Loucy (cell line): ENCODE data around the gene FHIT.

Source experiments
- H2AFZ ChIP-seq: fragments of 200-600 bp; sonication (generic); 2 replicates; pipeline ENCODE4 v1.6.0; 2016; ENCODE audit warnings: antibody characterized with exemption, mild to moderate bottlenecking, low read length, moderate library complexity
- H3F3A ChIP-seq: fragments of 200-600 bp; 2 replicates; pipeline ENCODE4 v1.6.0; 2016; ENCODE audit warnings: antibody characterized with exemption, low read depth, mild to moderate bottlenecking
- H3K27me3 ChIP-seq: fragments of 200-600 bp; sonication (generic); 2 replicates; pipeline ENCODE4 v1.6.1; 2014; ENCODE audit warnings: low read length, mild to moderate bottlenecking; ENCODE audit not compliant: insufficient read depth, poor library complexity, severe bottlenecking
- H3K36me3 ChIP-seq: fragments of 200-600 bp; sonication (generic); 2 replicates; pipeline ENCODE4 v1.6.1; 2016; ENCODE audit warnings: low read length; ENCODE audit not compliant: insufficient read depth
- H3K4me1 ChIP-seq: fragments of 200-600 bp; sonication (generic); 2 replicates; pipeline ENCODE4 v1.5.1; 2014; ENCODE audit warnings: low read length, mild to moderate bottlenecking; ENCODE audit not compliant: insufficient read depth, poor library complexity, severe bottlenecking
- H3K4me2 ChIP-seq: fragments of 200-600 bp; sonication (generic); 2 replicates; pipeline ENCODE4 v1.6.0; 2014; ENCODE audit warnings: antibody characterized with exemption, low read length, low read depth, mild to moderate bottlenecking; ENCODE audit not compliant: poor library complexity, severe bottlenecking
- H3K4me3 ChIP-seq: fragments of 200-600 bp; sonication (generic); 2 replicates; pipeline ENCODE4 v1.5.1; 2014; ENCODE audit warnings: low read length, mild to moderate bottlenecking, mixed read lengths; ENCODE audit not compliant: poor library complexity, severe bottlenecking
- H3K79me2 ChIP-seq: fragments of 200-600 bp; sonication (generic); 2 replicates; pipeline ENCODE4 v1.6.1; 2014; ENCODE audit warnings: low read length; ENCODE audit not compliant: insufficient read depth
- H3K9ac ChIP-seq: fragments of 200-600 bp; sonication (generic); 2 replicates; pipeline ENCODE4 v1.6.0; 2014; ENCODE audit warnings: mild to moderate bottlenecking, low read depth, low read length, moderate library complexity; ENCODE audit not compliant: poor library complexity, severe bottlenecking
- H3K9me2 ChIP-seq: fragments of 200-600 bp; sonication (generic); replicated peaks from 2 replicates; pipeline ENCODE4 v1.6.1; 2016; ENCODE audit warnings: low read depth, low read length, mixed read lengths
- H3K9me3 ChIP-seq: fragments of 200-600 bp; sonication (generic); 2 replicates; pipeline ENCODE4 v1.6.1; 2014; ENCODE audit warnings: mild to moderate bottlenecking, antibody characterized with exemption, low read length, low read depth; ENCODE audit not compliant: insufficient read depth
- H4K20me1 ChIP-seq: fragments of 200-600 bp; sonication (generic); 2 replicates; pipeline ENCODE4 v1.6.0; 2014; ENCODE audit warnings: antibody characterized with exemption, low read length, mild to moderate bottlenecking; ENCODE audit not compliant: insufficient read depth, poor library complexity, severe bottlenecking
- EZH2phosphoT487 ChIP-seq: fragments of 200-600 bp; IDR thresholded peaks from 2 replicates; pipeline ENCODE4 v1.6.1; 2018; ENCODE audit warnings: antibody characterized with exemption, mild to moderate bottlenecking, moderate library complexity, borderline replicate concordance
- TF ChIP-seq, protein P1 (sequence below): fragments of 200-600 bp; sonication (generic); conservative IDR thresholded peaks from 2 replicates; pipeline ENCODE4 v1.5.1; 2014; ENCODE audit warnings: mild to moderate bottlenecking, antibody characterized with exemption, low read length

FHIT gene

DNA sequence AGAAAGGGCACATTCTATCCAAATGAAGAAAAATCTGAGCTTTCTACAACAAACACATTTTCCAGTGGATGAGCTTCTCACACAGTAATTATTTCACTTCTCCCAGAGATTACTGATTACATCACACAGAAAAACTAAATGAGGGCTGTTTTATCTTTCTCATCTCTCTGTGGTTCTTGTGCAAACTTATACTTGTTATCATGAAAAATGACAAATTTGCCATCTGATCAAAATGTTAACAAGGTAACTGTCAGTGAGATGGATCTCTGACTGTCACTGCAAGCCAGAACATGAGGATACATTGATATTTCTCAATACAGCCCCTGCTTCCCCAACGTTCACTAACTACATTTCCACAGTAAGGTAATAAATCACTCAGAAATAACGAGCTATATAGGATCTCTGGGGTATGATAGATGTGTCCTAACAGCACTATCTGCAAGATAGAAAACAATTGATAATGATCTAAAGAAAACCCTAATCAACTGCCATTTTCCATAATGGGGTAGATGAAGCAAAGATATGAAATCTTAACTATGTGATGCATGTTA is 1372.1 kb downstream of the FHIT start:
- H4K20me1 ChIP-seq, result no peaks in the 10 kb centered on the region
- no peak overlapping the region for H3K9ac ChIP-seq
- TF ChIP-seq EZH2phosphoT487, result no peak
- TF ChIP-seq, protein P1, sequence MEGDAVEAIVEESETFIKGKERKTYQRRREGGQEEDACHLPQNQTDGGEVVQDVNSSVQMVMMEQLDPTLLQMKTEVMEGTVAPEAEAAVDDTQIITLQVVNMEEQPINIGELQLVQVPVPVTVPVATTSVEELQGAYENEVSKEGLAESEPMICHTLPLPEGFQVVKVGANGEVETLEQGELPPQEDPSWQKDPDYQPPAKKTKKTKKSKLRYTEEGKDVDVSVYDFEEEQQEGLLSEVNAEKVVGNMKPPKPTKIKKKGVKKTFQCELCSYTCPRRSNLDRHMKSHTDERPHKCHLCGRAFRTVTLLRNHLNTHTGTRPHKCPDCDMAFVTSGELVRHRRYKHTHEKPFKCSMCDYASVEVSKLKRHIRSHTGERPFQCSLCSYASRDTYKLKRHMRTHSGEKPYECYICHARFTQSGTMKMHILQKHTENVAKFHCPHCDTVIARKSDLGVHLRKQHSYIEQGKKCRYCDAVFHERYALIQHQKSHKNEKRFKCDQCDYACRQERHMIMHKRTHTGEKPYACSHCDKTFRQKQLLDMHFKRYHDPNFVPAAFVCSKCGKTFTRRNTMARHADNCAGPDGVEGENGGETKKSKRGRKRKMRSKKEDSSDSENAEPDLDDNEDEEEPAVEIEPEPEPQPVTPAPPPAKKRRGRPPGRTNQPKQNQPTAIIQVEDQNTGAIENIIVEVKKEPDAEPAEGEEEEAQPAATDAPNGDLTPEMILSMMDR, result no peak
- no peaks in the 10 kb centered on the region for H3K36me3 ChIP-seq
- H3K79me2 ChIP-seq, result no peaks in the 10 kb centered on the region
- peaks cover 26% of the 10 kb centered on the region for H3K4me1 ChIP-seq
- no peaks in the 10 kb centered on the region for H3K9me3 ChIP-seq
- no peaks in the 10 kb centered on the region for H3K9me2 ChIP-seq
- H3K27me3 ChIP-seq, result no peaks in the 10 kb centered on the region
- no peak overlapping the region for H3K4me3 ChIP-seq
- no peaks in the 10 kb centered on the region for H3F3A ChIP-seq
- no peak overlapping the region for H3K4me2 ChIP-seq
- H2AFZ ChIP-seq, result no peak overlapping the region

DNA sequence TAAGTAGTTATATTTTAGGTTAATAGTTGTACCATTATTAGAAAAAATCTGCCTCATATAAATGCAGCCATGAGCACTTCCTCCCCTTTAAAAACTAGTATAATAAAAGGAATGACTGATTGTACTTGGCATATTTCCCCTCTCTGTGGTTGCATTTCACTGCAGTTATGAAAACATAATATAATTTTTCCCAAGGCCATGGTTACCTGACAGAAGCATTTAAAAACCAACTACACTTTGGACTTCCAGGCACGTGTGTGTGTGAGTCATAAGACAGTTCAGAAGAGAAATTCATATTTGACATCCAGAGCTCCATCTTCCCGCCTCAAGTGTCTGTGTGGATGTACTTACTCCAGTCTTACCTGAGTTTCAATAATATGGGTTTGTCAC is 1373.2 kb downstream of the FHIT start:
- Histone ChIP-seq H3K4me1 (peaks cover 26% of the 10 kb centered on the region), H3K9me2 (no peaks in the 10 kb centered on the region), H3K9me3 (no peaks in the 10 kb centered on the region), H3K4me3 (no peak overlapping the region), H3F3A (no peaks in the 10 kb centered on the region), H3K27me3 (no peaks in the 10 kb centered on the region), H3K36me3 (no peaks in the 10 kb centered on the region), H3K4me2 (no peak overlapping the region), H2AFZ (no peak overlapping the region), H4K20me1 (no peaks in the 10 kb centered on the region), H3K9ac (no peak overlapping the region), H3K79me2 (no peaks in the 10 kb centered on the region)
- TF ChIP-seq, protein P1, result no peak
- TF ChIP-seq EZH2phosphoT487, result no peak

DNA sequence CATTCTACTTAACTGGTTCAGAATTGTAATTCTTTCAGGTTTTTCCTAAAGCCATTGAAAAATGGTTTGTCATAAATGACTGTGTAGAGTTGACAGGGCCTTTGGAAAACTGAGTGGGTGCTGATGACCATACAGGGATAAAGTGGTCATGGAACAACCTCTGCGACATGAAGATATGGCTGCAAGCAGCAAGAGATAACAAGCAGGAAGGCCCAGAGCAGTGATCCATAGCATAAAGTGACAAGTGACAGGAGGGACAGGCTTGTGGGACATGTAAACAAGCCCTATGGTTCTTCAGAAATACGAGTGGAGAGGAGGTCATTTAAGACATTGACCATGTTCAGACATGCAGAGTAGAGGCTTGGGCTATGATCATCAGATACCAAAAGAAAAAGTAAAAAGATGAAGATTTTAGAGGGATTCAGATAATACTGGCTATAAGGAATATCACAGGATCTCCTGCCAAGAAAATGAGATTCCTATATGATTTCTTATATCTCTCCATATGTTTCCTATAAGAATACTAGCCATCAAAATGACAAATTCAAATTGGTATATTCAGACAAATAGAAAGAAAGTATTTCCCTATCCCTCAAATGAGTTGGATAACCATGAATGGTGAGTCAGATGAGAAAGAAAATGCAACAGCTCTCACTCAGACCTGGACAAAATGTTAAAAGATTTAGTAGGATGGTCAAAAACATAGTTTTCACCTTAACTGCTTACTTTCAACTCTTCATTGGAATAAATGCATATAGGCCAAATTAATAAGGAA is 1373.8 kb downstream of the FHIT start:
- H2AFZ ChIP-seq, result no peak overlapping the region

More for the DNA sequence above, 1373.8 kb downstream of the FHIT start:
- TF ChIP-seq, protein P1, result no peak
- no peak for TF ChIP-seq EZH2phosphoT487
- no peak overlapping the region for H3K4me3 ChIP-seq
- H3K27me3 ChIP-seq, result no peaks in the 10 kb centered on the region
- no peaks in the 10 kb centered on the region for H3K79me2 ChIP-seq
- no peaks in the 10 kb centered on the region for H3K9me2 ChIP-seq
- no peaks in the 10 kb centered on the region for H4K20me1 ChIP-seq
- peaks cover 26% of the 10 kb centered on the region for H3K4me1 ChIP-seq
- H3K9me3 ChIP-seq, result no peaks in the 10 kb centered on the region
- H3K9ac ChIP-seq, result no peak overlapping the region
- H3K4me2 ChIP-seq, result no peak overlapping the region
- H3K36me3 ChIP-seq, result no peaks in the 10 kb centered on the region
- H3F3A ChIP-seq, result no peaks in the 10 kb centered on the region
